Endothelial cell of umbilical vein (primary cell): Measurements from ENCODE around the gene PLPP7. TPM values are rescaled to one million over a fixed set of nuclear protein-coding genes. Genes with fewer than 3 reads are reported as not detected.
A peak's percentile ranks its signal among the peaks of the same experiment; 100 is the strongest.

Experiments
- BruUV-seq: library from RNA; stranded (reverse); fragments of 400-500 nt; replicated peaks from 2 replicates; lab custom pipeline; 2021; lab: Mats Ljungman, UMichigan
- CTCF ChIA-PET: fragments of 300-600, 350-600 bp; sonication (Branson Sonifier 250); formaldehyde crosslinking; loops from one replicate; lab custom pipeline; 2021; ENCODE audit warnings: antibody characterized with exemption, inconsistent platforms; lab: Charles Lee
- POLR2A ChIA-PET: fragments of 300-600, 350-600 bp; sonication (Branson Sonifier 250); formaldehyde crosslinking; loops from one replicate; lab custom pipeline; 2021; ENCODE audit warnings: antibody characterized with exemption, inconsistent platforms; lab: Charles Lee
- DNase-seq: peaks from one replicate; pipeline ENCODE4 v3.0.0-alpha.2; 2011; ENCODE audit warnings: low read depth, low spot score
- FAIRE-seq: peaks from 2 replicates; lab custom pipeline; 2011; peaks lifted over from hg19 to GRCh38; lab: Jason Lieb, UNC
- H2AFZ ChIP-seq: 2 replicates; pipeline ENCODE4 v1.6.0; 2012; ENCODE audit warnings: low read depth, low read length, control low read depth, inconsistent platforms
- H3K27ac ChIP-seq: 2 replicates; pipeline ENCODE4 v1.5.1; 2011; ENCODE audit warnings: low read depth, mild to moderate bottlenecking, control low read depth, low read length, moderate library complexity; ENCODE audit not compliant: insufficient read depth
- H3K27me3 ChIP-seq, 2 experiments: 2 replicates each; pipeline versions ENCODE4 v1.6.0 to v1.6.1; 2011; ENCODE audit warnings: low read length in 2 of 2, mixed read lengths in 1 of 2; ENCODE audit not compliant: control insufficient read depth in 2 of 2, insufficient read depth in 2 of 2
- H3K36me3 ChIP-seq, 2 experiments: 2 replicates in 1 of 2; 3 replicates in 1 of 2; pipeline ENCODE4 v1.5.1; 2011; ENCODE audit warnings: low read length in 2 of 2, mild to moderate bottlenecking in 1 of 2, moderate library complexity in 1 of 2; ENCODE audit not compliant: control insufficient read depth in 2 of 2, insufficient read depth in 2 of 2; ENCODE audit errors: extremely low read depth in 1 of 2
- H3K4me1 ChIP-seq: 3 replicates; pipeline ENCODE4 v1.5.1; 2011; ENCODE audit warnings: mild to moderate bottlenecking, low read length; ENCODE audit not compliant: control insufficient read depth, insufficient read depth; ENCODE audit errors: extremely low read depth
- H3K4me2 ChIP-seq: 2 replicates; pipeline ENCODE4 v1.6.1; 2011; ENCODE audit warnings: low read length, control low read depth, mixed read lengths; ENCODE audit not compliant: insufficient read depth
- H3K4me3 ChIP-seq, 3 experiments: fragments of 200-600 bp in 1 of 3; sonication (generic), shearing (Covaris generic) in 1 of 3; replicated peaks in 1 of 3; 2 replicates each; pipeline ENCODE4 v1.5.1; 2011 to 2016; ENCODE audit warnings: control low read depth in 3 of 3, low read length in 3 of 3, mild to moderate bottlenecking in 2 of 3, inconsistent platforms in 1 of 3, low read depth in 1 of 3, moderate library complexity in 1 of 3; ENCODE audit not compliant: insufficient read depth in 1 of 3
- H3K79me2 ChIP-seq: 2 replicates; pipeline ENCODE4 v1.6.0; 2012; ENCODE audit warnings: low read length, inconsistent platforms; ENCODE audit not compliant: control insufficient read depth, insufficient read depth
- H3K9ac ChIP-seq: replicated peaks from 2 replicates; pipeline ENCODE3; 2011; ENCODE audit warnings: low read length, control low read depth; ENCODE audit not compliant: insufficient read depth; ENCODE audit errors: extremely low read depth
- H3K9me1 ChIP-seq: replicated peaks from 3 replicates; pipeline ENCODE4 v1.6.0; 2011; ENCODE audit warnings: mild to moderate bottlenecking, low read length; ENCODE audit not compliant: control insufficient read depth, insufficient read depth; ENCODE audit errors: extremely low read depth
- H3K9me3 ChIP-seq: replicated peaks from 2 replicates; pipeline ENCODE4 v1.5.1; 2012; ENCODE audit warnings: low read length, inconsistent platforms; ENCODE audit not compliant: control insufficient read depth, insufficient read depth
- H4K20me1 ChIP-seq: replicated peaks from 2 replicates; pipeline ENCODE3; 2011; ENCODE audit warnings: mild to moderate bottlenecking, low read length; ENCODE audit not compliant: control insufficient read depth, insufficient read depth; ENCODE audit errors: extremely low read depth
- CTCF ChIP-seq, 2 donors: IDR thresholded peaks; 1 replicate in 1 of 2; 2 replicates in 1 of 2; pipeline ENCODE4 v1.5.1; 2011; ENCODE audit warnings: low read length in 2 of 2, mild to moderate bottlenecking in 2 of 2, moderate library complexity in 2 of 2, control low read depth in 1 of 2, inconsistent platforms in 1 of 2, low read depth in 1 of 2; ENCODE audit not compliant: insufficient read depth in 1 of 2; ENCODE audit errors: extremely low read depth in 1 of 2
- EZH2 ChIP-seq: IDR thresholded peaks from 2 replicates; pipeline ENCODE4 v1.6.1; 2012; ENCODE audit warnings: borderline replicate concordance, low read depth, mild to moderate bottlenecking, moderate library complexity, low read length, inconsistent platforms; ENCODE audit not compliant: severe bottlenecking
- FOS ChIP-seq: IDR thresholded peaks from 2 replicates; pipeline ENCODE4 v1.6.1; 2011; ENCODE audit warnings: mild to moderate bottlenecking, low read length, moderate library complexity, borderline replicate concordance; ENCODE audit not compliant: insufficient read depth
- GATA2 ChIP-seq: IDR thresholded peaks from 2 replicates; pipeline ENCODE4 v1.7.0; 2011; ENCODE audit warnings: low read depth, mild to moderate bottlenecking, moderate library complexity, mixed read lengths, low read length; ENCODE audit not compliant: insufficient read length, insufficient read depth
- JUN ChIP-seq: IDR thresholded peaks from 2 replicates; pipeline ENCODE4 v1.6.1; 2011; ENCODE audit warnings: borderline replicate concordance, low read depth; ENCODE audit not compliant: insufficient read length, insufficient read depth
- MAX ChIP-seq: IDR thresholded peaks from 2 replicates; pipeline ENCODE4 v1.6.1; 2011; ENCODE audit not compliant: insufficient read depth, insufficient read length
- MYC ChIP-seq: IDR thresholded peaks from one replicate; pipeline ENCODE4 v1.6.1; 2011; ENCODE audit warnings: mild to moderate bottlenecking, low read depth, low read length
- POLR2A ChIP-seq: IDR thresholded peaks from 2 replicates; pipeline ENCODE4 v1.6.1; 2012; ENCODE audit warnings: low read depth, mild to moderate bottlenecking, control low read depth, low read length
- POLR2AphosphoS5 ChIP-seq: IDR thresholded peaks from 2 replicates; pipeline ENCODE4 v1.6.1; 2012; ENCODE audit warnings: low read depth, mild to moderate bottlenecking, control low read depth, low read length, moderate library complexity; ENCODE audit not compliant: insufficient read depth
- dilution Hi-C: fragments of 300-500 bp; cut with MboI; formaldehyde crosslinking; loops from one replicate; pipeline ENCODE4 v1.15.0; 2019; ENCODE audit warnings: low sequenced_read_pairs; ENCODE audit not compliant: extremely low pct_ligation_motif_present
- intact Hi-C: fragments of 100-400 bp; cut with micrococcal nuclease; formaldehyde crosslinking; loops from one replicate; pipeline ENCODE4 v1.10.0; 2022
- polyA plus RNA-seq, 4 experiments: library from polyadenylated mRNA; depleted of rRNA in 3 of 4; stranded (reverse) in 3 of 4; unstranded in 1 of 4; fragments of >200 nt; gene quantifications; 2 replicates each; pipeline versions ENCODE4 v1.2.1 to v1.2.3, GENCODE V29; 2011 to 2012; ENCODE audit warnings: missing spikeins in 1 of 4
- total RNA-seq: library from RNA; stranded (reverse); gene quantifications from 2 replicates; pipeline ENCODE4 v1.2.3, GENCODE V29; 2021

PLPP7 gene
- total and polyA plus RNA-seq, 2 donors (not counting 3 experiments of a cell fraction or from before 2014, with no cell fraction given), result 2.1 to 2.7 TPM

GRCh38 chr9:131282688-131283422 lies 6.7 kb upstream of the PLPP7 start:
- Histone ChIP-seq H3K9me1 (no peaks in the 10 kb centered on the region), H3K27ac (no peak overlapping the region), H3K9ac (no peak overlapping the region), H3K4me1 (no peaks in the 10 kb centered on the region), H3K36me3 (no peaks in the 10 kb centered on the region), H3K4me2 (no peak overlapping the region), H4K20me1 (no peaks in the 10 kb centered on the region), H3K79me2 (no peaks in the 10 kb centered on the region), H3K9me3 (no peaks in the 10 kb centered on the region), H3K4me3 (peak overlapping the region in 1 of 3 experiments; percentile 22), H2AFZ (no peak overlapping the region), H3K27me3 (peaks cover 20 to 23% of the 10 kb centered on the region in 2 experiments)
- no peak for TF ChIP-seq CTCF (IDR thresholded peaks at IDR 0.05; ENCODE audit: extremely low read depth in 1 of 2, insufficient read depth in 1 of 2, low read depth in 1 of 2, low read length in 2 of 2)
- no peak for TF ChIP-seq FOS
- TF ChIP-seq GATA2, result no peak
- no peak for TF ChIP-seq POLR2A
- no TSS peak for BruUV-seq
- intact Hi-C loops, result no loop called here
- POLR2A ChIA-PET, result no interaction called here
- FAIRE-seq, result no peak
- CTCF ChIA-PET, result interaction anchor here (0.8 kb wide), 1 partner anchor 54 kb away, joined by 3 read pairs; no protein-coding TSS in a partner anchor
- DNase-seq, result peak; percentile 19
- dilution Hi-C loops, result no loop called here

- no peaks in the 10 kb centered on the region for H3K9me1 ChIP-seq
- POLR2A ChIA-PET, result interaction anchor here (0.6 kb wide), 1 partner anchor 88 kb away, joined by 3 read pairs; no protein-coding TSS in a partner anchor
- no peak for FAIRE-seq
- no peak overlapping the region for H3K4me3 ChIP-seq
- H2AFZ ChIP-seq, result no peak overlapping the region
- DNase-seq, result no peak
- intact Hi-C loops (no loop called here), dilution Hi-C loops (no loop called here)
- CTCF ChIA-PET, result no interaction called here
- H3K27me3 ChIP-seq, result peaks cover 20 to 23% of the 10 kb centered on the region in 2 experiments
- H3K9me3 ChIP-seq, result no peaks in the 10 kb centered on the region
- no TSS peak for BruUV-seq
- H3K79me2 ChIP-seq, result no peaks in the 10 kb centered on the region
- no peaks in the 10 kb centered on the region for H3K4me1 ChIP-seq
- H4K20me1 ChIP-seq, result no peaks in the 10 kb centered on the region
- no peak overlapping the region for H3K9ac ChIP-seq
- no peak for TF ChIP-seq EZH2
- no peak for TF ChIP-seq GATA2
- TF ChIP-seq MAX, result no peak
- TF ChIP-seq JUN, result no peak
- TF ChIP-seq FOS, result no peak
- no peak for TF ChIP-seq POLR2A
- no peak for TF ChIP-seq POLR2AphosphoS5
- no peak for TF ChIP-seq MYC
- TF ChIP-seq CTCF (IDR thresholded peaks at IDR 0.05; ENCODE audit: extremely low read depth in 1 of 2, insufficient read depth in 1 of 2, low read depth in 1 of 2, low read length in 2 of 2), result no peak
- no peak overlapping the region for H3K4me2 ChIP-seq
- H3K27ac ChIP-seq, result no peak overlapping the region
- no peaks in the 10 kb centered on the region for H3K36me3 ChIP-seq
Measured at GRCh38 chr9:131284856-131285255, 4.7 kb upstream of the PLPP7 start.
